Lower leg skin (tissue), 4 donors: ENCODE results near the gene NOC4L. TPM values are rescaled to one million over a fixed set of nuclear protein-coding genes. Genes with fewer than 3 reads are reported as not detected.

ENCODE experiments used
- DNase-seq, 2 donors: peaks; one replicate each; pipeline ENCODE4 v3.0.0-alpha.2; 2019; ENCODE audit warnings: low spot score in 2 of 2
- H3K4me3 ChIP-seq: fragments of 200-600 bp; sonication (generic); 2 replicates; pipeline ENCODE4 v1.5.1; 2017; ENCODE audit warnings: mild to moderate bottlenecking, low read depth; ENCODE audit not compliant: poor library complexity, severe bottlenecking
- POLR2A ChIP-seq, 2 donors: fragments of 450-650 bp; IDR thresholded peaks; one replicate each; pipeline ENCODE4 v1.6.1; 2016 to 2017; ENCODE audit warnings: antibody characterized with exemption in 2 of 2, mild to moderate bottlenecking in 1 of 2, moderate library complexity in 1 of 2
- WGBS, 2 donors: methylation state at CpG; one replicate each; pipeline ENCODE4 v1.1.5; 2018; 5-methylcytosine and 5-hydroxymethylcytosine counted together
- intact Hi-C: fragments of 100-400 bp; cut with DNase I; formaldehyde crosslinking; loops from one replicate; pipeline ENCODE4 v1.15.0; 2023; ENCODE audit warnings: low total_unique reads
- total RNA-seq, 4 donors: library from RNA; depleted of rRNA; stranded (reverse); fragments of >200 nt; gene quantifications; one replicate each; pipeline ENCODE4 v1.1.0, GENCODE V29; 2016
- TF ChIP-seq, protein P1 (sequence below), 3 donors: fragments of 450-650 bp; IDR thresholded peaks; one replicate each; pipeline ENCODE4 v1.5.1; 2016; ENCODE audit warnings: antibody characterized with exemption in 3 of 3, mild to moderate bottlenecking in 3 of 3, moderate library complexity in 2 of 3

The NOC4L gene
- total RNA-seq, 4 donors from 2014 or later: 7.3 to 17.7 (median 14.1) TPM

DNA sequence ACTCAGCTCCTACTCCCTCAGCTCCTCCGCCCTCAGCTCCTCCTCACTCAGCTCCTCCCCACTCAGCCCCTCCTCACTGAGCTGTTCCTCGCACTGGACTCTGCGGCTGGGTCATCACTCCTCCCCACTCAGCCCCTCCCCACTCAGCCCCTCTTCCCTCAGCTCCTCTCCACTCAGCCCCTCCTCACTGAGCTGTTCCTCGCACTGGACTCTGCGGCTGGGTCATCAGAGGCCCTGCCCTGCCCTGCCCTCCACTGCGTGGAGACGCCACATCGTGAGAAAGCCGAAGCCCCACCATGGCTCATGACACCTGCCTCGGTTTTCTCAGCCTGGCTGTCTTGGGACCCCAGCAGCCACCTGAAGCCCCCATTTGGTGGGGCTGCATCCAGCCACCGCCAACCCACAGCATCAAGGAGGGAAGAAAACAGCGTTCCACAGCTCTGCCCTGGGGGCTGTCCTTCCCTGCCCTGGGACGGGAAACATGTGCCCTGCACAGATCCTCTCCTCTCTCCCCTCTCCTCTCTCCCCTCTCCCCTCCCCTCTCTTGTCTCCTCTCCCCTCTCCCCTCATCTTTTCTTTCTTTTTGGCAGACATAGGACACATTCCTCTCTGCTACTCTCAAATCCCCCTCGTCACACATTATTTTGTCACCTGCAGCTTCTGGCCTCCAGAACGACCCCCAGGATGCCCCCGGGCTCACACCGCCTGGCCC lies 17.7 kb downstream of the NOC4L start:
- DNase-seq: no peak
- intact Hi-C loops: no loop called here
- H3K4me3 ChIP-seq: no peak overlapping the region
- TF ChIP-seq, protein P1, sequence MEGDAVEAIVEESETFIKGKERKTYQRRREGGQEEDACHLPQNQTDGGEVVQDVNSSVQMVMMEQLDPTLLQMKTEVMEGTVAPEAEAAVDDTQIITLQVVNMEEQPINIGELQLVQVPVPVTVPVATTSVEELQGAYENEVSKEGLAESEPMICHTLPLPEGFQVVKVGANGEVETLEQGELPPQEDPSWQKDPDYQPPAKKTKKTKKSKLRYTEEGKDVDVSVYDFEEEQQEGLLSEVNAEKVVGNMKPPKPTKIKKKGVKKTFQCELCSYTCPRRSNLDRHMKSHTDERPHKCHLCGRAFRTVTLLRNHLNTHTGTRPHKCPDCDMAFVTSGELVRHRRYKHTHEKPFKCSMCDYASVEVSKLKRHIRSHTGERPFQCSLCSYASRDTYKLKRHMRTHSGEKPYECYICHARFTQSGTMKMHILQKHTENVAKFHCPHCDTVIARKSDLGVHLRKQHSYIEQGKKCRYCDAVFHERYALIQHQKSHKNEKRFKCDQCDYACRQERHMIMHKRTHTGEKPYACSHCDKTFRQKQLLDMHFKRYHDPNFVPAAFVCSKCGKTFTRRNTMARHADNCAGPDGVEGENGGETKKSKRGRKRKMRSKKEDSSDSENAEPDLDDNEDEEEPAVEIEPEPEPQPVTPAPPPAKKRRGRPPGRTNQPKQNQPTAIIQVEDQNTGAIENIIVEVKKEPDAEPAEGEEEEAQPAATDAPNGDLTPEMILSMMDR (IDR thresholded peaks at IDR 0.05): no peak
- TF ChIP-seq POLR2A (IDR thresholded peaks at IDR 0.05): no peak
- WGBS, 2 donors: 43 to 45% methylated on average over 17 of the region's 17 CpGs

DNA sequence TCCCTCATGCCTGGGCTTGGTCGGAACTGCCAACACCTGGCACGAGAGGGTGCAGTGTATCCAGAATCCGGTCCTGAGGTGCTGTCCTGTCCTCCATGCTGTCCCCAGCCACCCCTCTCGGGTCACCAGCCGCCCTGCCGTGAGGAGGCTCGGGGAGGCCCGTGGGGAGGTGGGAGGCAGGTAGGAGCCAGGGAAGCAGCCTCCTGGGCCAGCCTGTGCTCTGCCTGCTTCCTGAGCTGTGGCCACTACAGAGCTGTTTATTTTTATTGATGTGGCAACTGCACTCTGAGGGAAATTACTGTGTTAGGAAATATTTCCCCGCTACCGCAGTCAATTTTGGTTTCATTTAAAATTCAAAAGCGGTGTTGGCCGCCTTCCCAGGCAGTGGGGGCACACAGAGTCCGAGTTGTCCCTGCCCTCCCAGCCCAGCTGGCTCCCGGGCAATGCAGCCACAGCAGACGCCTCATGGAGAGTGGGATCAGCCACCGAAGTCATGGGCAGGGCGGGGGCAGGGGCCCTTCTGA lies 18.3 kb downstream of the NOC4L start:
- intact Hi-C loops: no loop called here
- H3K4me3 ChIP-seq: no peak overlapping the region
- WGBS, 2 donors: 16% methylated on average over 14 to 17 of the region's 17 CpGs
- DNase-seq: no peak
- TF ChIP-seq, protein P1 (IDR thresholded peaks at IDR 0.05): no peak
- no peak for TF ChIP-seq POLR2A (IDR thresholded peaks at IDR 0.05)

DNA sequence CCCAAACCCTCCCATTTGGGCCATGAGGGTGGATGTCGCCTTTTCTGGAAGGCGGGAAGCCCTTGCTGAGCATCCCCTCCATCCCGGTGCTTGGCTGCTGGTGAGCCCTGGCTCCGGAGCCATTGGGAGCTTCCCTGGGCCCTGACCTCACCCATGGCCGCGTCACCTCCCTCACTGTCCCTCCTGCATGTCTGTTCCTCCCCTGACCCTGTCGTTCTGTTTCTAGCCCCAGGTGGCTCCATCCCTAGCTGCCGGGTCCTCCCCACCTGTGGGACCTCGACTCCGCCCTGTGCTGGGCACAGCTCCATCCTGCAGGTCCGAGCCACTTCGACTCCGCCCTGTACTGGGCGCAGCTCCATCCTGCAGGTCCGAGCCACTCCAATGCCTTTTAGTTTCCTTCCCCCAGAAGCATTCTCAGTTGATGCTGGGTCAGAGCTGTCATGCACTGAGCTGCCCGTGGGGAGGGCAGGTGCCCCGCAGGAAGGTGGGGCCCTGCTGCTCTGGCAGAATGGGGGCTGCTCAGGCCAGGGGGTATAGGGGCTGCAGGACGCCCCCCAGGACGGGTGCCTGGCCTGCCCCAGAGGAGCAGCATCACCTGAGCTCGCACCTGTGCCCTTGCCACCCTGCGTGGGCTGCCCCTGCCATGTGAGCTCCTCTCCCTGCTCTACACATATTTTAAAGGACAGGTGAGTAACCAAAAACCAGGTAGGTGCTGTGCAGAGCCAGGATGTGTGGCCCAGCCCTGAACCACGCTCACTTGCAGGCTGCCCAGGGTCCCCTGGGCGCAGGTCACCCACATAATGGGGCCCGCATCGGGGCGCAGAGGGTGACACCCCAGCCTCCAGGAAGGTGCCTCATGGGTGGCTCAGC lies 19.0 kb downstream of the NOC4L start:
- intact Hi-C loops: no loop called here
- no peak for DNase-seq
- H3K4me3 ChIP-seq: no peak overlapping the region
- WGBS, 2 donors: 39 to 41% methylated on average over 20 to 21 of the region's 26 CpGs
- TF ChIP-seq, protein P1 (IDR thresholded peaks at IDR 0.05): no peak
- no peak for TF ChIP-seq POLR2A (IDR thresholded peaks at IDR 0.05)

DNA sequence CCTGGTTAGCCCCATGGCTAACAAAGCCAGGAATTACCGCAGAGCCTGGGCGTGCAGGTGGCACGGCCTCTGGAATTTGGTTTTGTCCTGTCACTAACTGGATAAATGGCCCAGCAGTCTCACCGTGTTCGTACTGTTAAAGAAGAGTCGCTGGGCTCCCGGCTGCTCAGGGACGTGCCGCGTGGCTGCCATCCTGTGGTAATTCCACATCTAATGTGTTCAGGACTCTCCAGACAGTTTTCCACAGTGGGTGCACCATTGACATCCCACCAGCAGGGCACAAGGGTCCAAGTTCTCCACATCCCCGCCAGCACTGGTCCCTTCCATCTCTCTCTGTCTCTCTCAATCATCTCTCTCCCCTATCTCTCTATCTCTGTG lies 19.6 kb downstream of the NOC4L start:
- DNase-seq: no peak
- 47 to 51% methylated on average over 11 of the region's 11 CpGs for WGBS, 2 donors
- no peak overlapping the region for H3K4me3 ChIP-seq
- intact Hi-C loops: no loop called here
- TF ChIP-seq, protein P1 (IDR thresholded peaks at IDR 0.05): no peak

DNA sequence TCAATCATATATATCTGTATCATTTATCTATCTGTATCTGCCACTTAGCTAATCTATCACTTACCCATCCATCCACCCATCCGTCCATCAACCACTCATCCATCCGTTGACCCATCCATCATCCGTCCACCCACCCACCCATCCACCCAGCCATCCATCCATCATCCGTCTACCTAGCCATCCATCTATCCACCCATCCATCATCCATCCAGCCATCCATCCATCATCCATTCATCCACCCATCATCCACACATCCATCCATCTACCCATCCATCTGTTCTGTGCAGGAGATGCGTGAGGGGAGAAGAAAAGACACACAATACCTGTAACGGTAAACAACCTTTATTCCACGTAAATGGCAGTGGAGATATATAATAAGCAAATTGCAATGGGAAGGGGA lies 20.2 kb downstream of the NOC4L start:
- 85 to 86% methylated on average over 7 of the region's 7 CpGs for WGBS, 2 donors
- no peak overlapping the region for H3K4me3 ChIP-seq
- no peak for DNase-seq
- intact Hi-C loops: no loop called here
- TF ChIP-seq, protein P1 (IDR thresholded peaks at IDR 0.05): no peak
- TF ChIP-seq POLR2A (IDR thresholded peaks at IDR 0.05): no peak
